K562 (cell line): ENCODE results near the gene PSAP. TPM values are rescaled to one million over a fixed set of nuclear protein-coding genes. Genes with fewer than 3 reads are reported as not detected.

Experiments used
- CBX8 ChIP-seq: fragments of 200-600 bp; sonication (generic); IDR thresholded peaks from 2 replicates; pipeline ENCODE4 v1.6.1; 2012; ENCODE audit warnings: borderline replicate concordance, mixed run types, low read depth, mild to moderate bottlenecking, moderate library complexity, mixed read lengths, low read length, control low read depth, inconsistent platforms; ENCODE audit not compliant: poor library complexity, severe bottlenecking; ENCODE audit errors: extremely low read depth
- CHAMP1 ChIP-seq: fragments of 450-650 bp; IDR thresholded peaks from 2 replicates; pipeline ENCODE4 v1.6.1; 2016; ENCODE audit warnings: mild to moderate bottlenecking
- DIDO1 ChIP-seq: fragments of 450-650 bp; IDR thresholded peaks from 2 replicates; pipeline ENCODE4 v1.6.1; 2016; ENCODE audit warnings: low read depth, missing biosample characterization, missing genetic modification characterization
- DMBX1 ChIP-seq: fragments of 250-450 bp; sonication (Bioruptor Pico); IDR thresholded peaks from 2 replicates; pipeline ENCODE4 v1.8.0; 2022; ENCODE audit warnings: inconsistent platforms, mild to moderate bottlenecking, moderate library complexity, borderline replicate concordance
- ETV5 ChIP-seq: sonication (generic); formaldehyde crosslinking; IDR thresholded peaks from 2 replicates; pipeline ENCODE4 v1.4.0; 2020; ENCODE audit warnings: low read depth, mild to moderate bottlenecking, missing genetic modification reagents
- FOXP1 ChIP-seq: sonication (generic); formaldehyde crosslinking; IDR thresholded peaks from 2 replicates; pipeline ENCODE4 v1.8.0; 2022; ENCODE audit warnings: mild to moderate bottlenecking, missing genetic modification reagents
- HDAC1 ChIP-seq, 2 experiments: fragments of 450-650 bp; IDR thresholded peaks; 2 replicates each; pipeline ENCODE4 v1.6.1; 2016 to 2017; ENCODE audit warnings: inconsistent platforms in 1 of 2, mild to moderate bottlenecking in 1 of 2, moderate library complexity in 1 of 2
- HNRNPUL1 ChIP-seq: fragments of 200-400 bp; formaldehyde crosslinking; IDR thresholded peaks from 2 replicates; pipeline ENCODE4 v1.6.1; 2017; ENCODE audit warnings: low read length
- NR0B1 ChIP-seq: fragments of 450-650 bp; IDR thresholded peaks from one replicate; pipeline ENCODE4 v1.6.1; 2018; ENCODE audit warnings: mild to moderate bottlenecking, moderate library complexity; ENCODE audit not compliant: partially characterized antibody
- PHF8 ChIP-seq: fragments of 200-600 bp; sonication (generic); IDR thresholded peaks from 2 replicates; pipeline ENCODE4 v1.6.1; 2012; ENCODE audit warnings: mixed run types, mild to moderate bottlenecking, inconsistent platforms, low read length, moderate library complexity, borderline replicate concordance
- RAD51 ChIP-seq: fragments of 450-650 bp; IDR thresholded peaks from 2 replicates; pipeline ENCODE4 v1.7.1; 2016; ENCODE audit warnings: low read depth, mild to moderate bottlenecking, borderline replicate concordance
- RBM22 ChIP-seq: fragments of 200-400 bp; formaldehyde crosslinking; IDR thresholded peaks from 2 replicates; pipeline ENCODE4 v1.6.1; 2018; ENCODE audit warnings: low read length, low read depth; ENCODE audit not compliant: poor library complexity, severe bottlenecking
- TCF7 ChIP-seq: sonication (generic); IDR thresholded peaks from 2 replicates; pipeline ENCODE4 v1.6.1; 2016; ENCODE audit warnings: antibody characterized with exemption, borderline replicate concordance
- ZNF133 ChIP-seq: fragments of 250-450 bp; sonication (Bioruptor Pico); IDR thresholded peaks from 2 replicates; pipeline ENCODE4 v1.4.0; 2020; ENCODE audit warnings: mild to moderate bottlenecking
- ZNF280A ChIP-seq: fragments of 450-650 bp; IDR thresholded peaks from 2 replicates; pipeline ENCODE4 v1.6.1; 2018; ENCODE audit warnings: mild to moderate bottlenecking, low read depth; ENCODE audit not compliant: partially characterized antibody
- ZNF395 ChIP-seq: fragments of 200-800 bp; sonication (Bioruptor generic); IDR thresholded peaks from 2 replicates; pipeline ENCODE4 v1.6.1; 2017; ENCODE audit warnings: missing genetic modification characterization, missing compliant biosample characterization
- ZNF507 ChIP-seq: conservative IDR thresholded peaks from 2 replicates; pipeline ENCODE4 v1.6.1; 2017; ENCODE audit warnings: missing genetic modification characterization, missing compliant biosample characterization
- ZNF696 ChIP-seq: fragments of 250-450 bp; sonication (Bioruptor Pico); conservative IDR thresholded peaks from 2 replicates; pipeline ENCODE4 v1.4.0; 2020; ENCODE audit warnings: mild to moderate bottlenecking, moderate library complexity
- polyA plus RNA-seq, 8 experiments: library from polyadenylated mRNA; depleted of rRNA in 4 of 8; stranded (reverse) in 5 of 8; unstranded in 3 of 8; fragments of >200 nt; fragmentation: Nextera tagmentation in 2 of 8; fragmentation: Illumina TruSeq in 1 of 8; extraction: Ambion mirVana in 2 of 8; extraction: Trizol in 1 of 8; gene quantifications; 2 replicates each; pipeline versions ENCODE4 v1.2.1 to v1.2.3, GENCODE V29; 2011 to 2014; ENCODE audit warnings: inconsistent platforms in 1 of 8, missing spikeins in 1 of 8
- total RNA-seq, 7 experiments: library from RNA; depleted of rRNA in 6 of 7; stranded (reverse); fragments of >200 nt in 6 of 7; fragmentation: Illumina TruSeq in 2 of 7; extraction: Trizol in 2 of 7; gene quantifications; 2 replicates each; pipeline versions ENCODE4 v1.2.1 to v1.2.3, GENCODE V29; 2011 to 2021; ENCODE audit warnings: low replicate concordance in 1 of 7

The PSAP gene
- total and polyA plus RNA-seq, 9 of the 15 experiments (the other 6 are each of a cell fraction or from before 2014, with no cell fraction given), result 245 to 700 (median 429) TPM

- TF ChIP-seq RBM22, result no peak
- no peak for TF ChIP-seq ZNF280A
- no peak for TF ChIP-seq CBX8
- no peak for TF ChIP-seq DIDO1 (tag)
- TF ChIP-seq FOXP1 (CRISPR knock-in tag), result no peak
- TF ChIP-seq DMBX1, result no peak
- no peak for TF ChIP-seq TCF7
- no peak; the same call in 1 of the 2 replicates for TF ChIP-seq ZNF395 (CRISPR knock-in tag)
- TF ChIP-seq CHAMP1, result peak; percentile 50; the same call in 1 of the 2 replicates
- no peak for TF ChIP-seq HNRNPUL1
- TF ChIP-seq ZNF507, result no peak
- no peak for TF ChIP-seq NR0B1
- peak in 1 of 2 experiments; percentile 82; a peak in 2 of 4 replicates for TF ChIP-seq HDAC1 (IDR thresholded peaks at IDR 0.05)
- peak; percentile 63 for TF ChIP-seq RAD51
- no peak for TF ChIP-seq ZNF133 (CRISPR knock-in tag)
- no peak for TF ChIP-seq ZNF696
- no peak for TF ChIP-seq ETV5 (CRISPR knock-in tag)
- no peak for TF ChIP-seq PHF8
These were observed 32.0 kb upstream of the PSAP start (continued) for GRCh38 chr10:71882813-71883659.
